Neural crest cell (in vitro differentiated cells): ENCODE measurements around the gene DPY19L3. TPM values are rescaled to one million over a fixed set of nuclear protein-coding genes. Genes with fewer than 3 reads are reported as not detected.

Experiments
- DNase-seq: peaks from one replicate; pipeline ENCODE4 v3.0.0; 2021; ENCODE audit warnings: low read depth, mixed read lengths, low spot score
- H3K27ac Mint-ChIP-seq: one replicate; pipeline ENCODE4 v1.8.0; 2021; ENCODE audit warnings: mild to moderate bottlenecking, mixed read lengths; ENCODE audit not compliant: unreplicated experiment
- H3K27me3 Mint-ChIP-seq: 2 replicates; pipeline ENCODE4 v1.8.0; 2021; ENCODE audit warnings: low read depth, mild to moderate bottlenecking, mixed read lengths
- H3K36me3 Mint-ChIP-seq: 2 replicates; pipeline ENCODE4 v1.8.0; 2021; ENCODE audit warnings: low read depth, mild to moderate bottlenecking, mixed read lengths
- H3K4me1 Mint-ChIP-seq: 2 replicates; pipeline ENCODE4 v1.8.0; 2021; ENCODE audit warnings: mixed read lengths
- H3K4me3 Mint-ChIP-seq: one replicate; pipeline ENCODE4 v1.8.0; 2021; ENCODE audit warnings: mild to moderate bottlenecking, mixed read lengths
- H3K9me3 Mint-ChIP-seq: 2 replicates; pipeline ENCODE4 v1.8.0; 2021; ENCODE audit warnings: mixed read lengths
- total RNA-seq: library from RNA; stranded (reverse); gene quantifications from 2 replicates; pipeline ENCODE4 v1.2.1, GENCODE V29; 2021
- TF ChIP-seq, protein P1 (sequence below): fragments of 200-600 bp; sonication (generic); conservative IDR thresholded peaks from 2 replicates; pipeline ENCODE4 v1.5.0; 2021; ENCODE audit warnings: antibody characterized with exemption, mild to moderate bottlenecking

The DPY19L3 gene
- total RNA-seq, 1 donor from 2014 or later: 108 TPM

DNA sequence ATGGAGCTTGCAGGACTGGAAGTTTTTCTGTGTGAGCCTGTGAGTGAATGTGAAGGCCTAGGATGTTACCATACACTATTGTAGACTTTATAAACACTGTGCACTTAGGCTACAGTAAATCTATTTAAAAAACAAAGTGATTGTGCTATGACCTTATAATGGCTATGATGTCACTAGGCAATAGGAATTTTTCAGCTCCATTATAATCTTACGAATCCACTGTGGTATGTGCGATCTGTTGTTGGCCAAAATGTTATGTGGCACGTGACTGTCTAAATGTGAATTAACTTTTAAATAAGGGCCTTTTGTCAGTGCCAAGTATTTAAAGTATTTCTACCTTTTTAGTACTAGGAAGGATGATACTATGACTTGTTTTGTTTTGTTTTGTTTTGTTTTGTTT is 54.9 kb downstream of the DPY19L3 start:
- Mint-ChIP-seq H3K9me3 (no peaks in the 10 kb centered on the region), H3K36me3 (peaks cover 7% of the 10 kb centered on the region), H3K4me1 (no peaks in the 10 kb centered on the region), H3K27ac (no peak overlapping the region), H3K27me3 (no peaks in the 10 kb centered on the region), H3K4me3 (no peak overlapping the region)
- TF ChIP-seq, protein P1, sequence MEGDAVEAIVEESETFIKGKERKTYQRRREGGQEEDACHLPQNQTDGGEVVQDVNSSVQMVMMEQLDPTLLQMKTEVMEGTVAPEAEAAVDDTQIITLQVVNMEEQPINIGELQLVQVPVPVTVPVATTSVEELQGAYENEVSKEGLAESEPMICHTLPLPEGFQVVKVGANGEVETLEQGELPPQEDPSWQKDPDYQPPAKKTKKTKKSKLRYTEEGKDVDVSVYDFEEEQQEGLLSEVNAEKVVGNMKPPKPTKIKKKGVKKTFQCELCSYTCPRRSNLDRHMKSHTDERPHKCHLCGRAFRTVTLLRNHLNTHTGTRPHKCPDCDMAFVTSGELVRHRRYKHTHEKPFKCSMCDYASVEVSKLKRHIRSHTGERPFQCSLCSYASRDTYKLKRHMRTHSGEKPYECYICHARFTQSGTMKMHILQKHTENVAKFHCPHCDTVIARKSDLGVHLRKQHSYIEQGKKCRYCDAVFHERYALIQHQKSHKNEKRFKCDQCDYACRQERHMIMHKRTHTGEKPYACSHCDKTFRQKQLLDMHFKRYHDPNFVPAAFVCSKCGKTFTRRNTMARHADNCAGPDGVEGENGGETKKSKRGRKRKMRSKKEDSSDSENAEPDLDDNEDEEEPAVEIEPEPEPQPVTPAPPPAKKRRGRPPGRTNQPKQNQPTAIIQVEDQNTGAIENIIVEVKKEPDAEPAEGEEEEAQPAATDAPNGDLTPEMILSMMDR: no peak
- no peak for DNase-seq

DNA sequence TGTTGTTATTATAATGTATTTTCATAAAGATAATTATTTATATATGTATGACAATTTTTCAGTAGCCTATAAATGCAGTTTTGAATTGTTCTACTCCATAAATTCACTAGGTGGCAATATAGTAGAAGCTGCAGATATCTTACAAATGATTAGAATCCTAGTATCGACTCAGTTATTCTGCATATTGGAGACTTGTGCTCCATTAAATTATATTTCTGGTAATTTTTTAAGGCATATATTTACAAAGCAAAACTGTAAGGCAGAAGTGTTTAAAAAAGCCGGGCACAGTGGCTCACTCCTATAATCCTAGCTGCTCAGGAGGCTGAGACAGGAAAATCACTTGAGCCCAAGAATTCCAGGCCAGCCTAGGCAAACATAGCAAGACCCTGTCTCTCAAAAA is 58.7 kb downstream of the DPY19L3 start:
- no peaks in the 10 kb centered on the region for H3K4me1 Mint-ChIP-seq
- no peak overlapping the region for H3K4me3 Mint-ChIP-seq
- TF ChIP-seq, protein P1: peak; percentile 61
- peaks cover 4% of the 10 kb centered on the region for H3K36me3 Mint-ChIP-seq
- no peaks in the 10 kb centered on the region for H3K27me3 Mint-ChIP-seq
- no peak for DNase-seq
- no peaks in the 10 kb centered on the region for H3K9me3 Mint-ChIP-seq
- no peak overlapping the region for H3K27ac Mint-ChIP-seq

DNA sequence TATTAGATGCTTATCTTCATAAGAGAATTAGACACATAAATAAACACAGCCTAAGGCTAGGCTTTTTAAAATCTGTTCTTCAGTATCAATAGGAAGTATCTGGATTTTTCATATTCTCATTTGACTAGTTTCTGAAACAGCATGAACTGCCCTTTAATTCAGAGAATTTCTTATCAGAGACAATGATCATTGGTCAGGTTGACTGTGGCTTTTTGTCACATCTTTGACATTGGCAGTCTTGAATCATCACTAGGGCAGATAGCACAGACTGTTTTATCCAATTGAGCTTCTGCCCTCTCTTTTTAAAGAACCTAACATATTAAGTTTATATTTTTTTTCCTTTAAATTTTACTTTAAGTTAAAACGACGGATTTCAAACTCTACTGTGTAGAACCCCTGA is 59.6 kb downstream of the DPY19L3 start:
- H3K4me3 Mint-ChIP-seq: no peak overlapping the region
- H3K4me1 Mint-ChIP-seq: peaks cover 4% of the 10 kb centered on the region
- DNase-seq: no peak
- peaks cover 9% of the 10 kb centered on the region for H3K36me3 Mint-ChIP-seq
- H3K27ac Mint-ChIP-seq: no peak overlapping the region
- TF ChIP-seq, protein P1: no peak
- H3K9me3 Mint-ChIP-seq: no peaks in the 10 kb centered on the region
- H3K27me3 Mint-ChIP-seq: no peaks in the 10 kb centered on the region

DNA sequence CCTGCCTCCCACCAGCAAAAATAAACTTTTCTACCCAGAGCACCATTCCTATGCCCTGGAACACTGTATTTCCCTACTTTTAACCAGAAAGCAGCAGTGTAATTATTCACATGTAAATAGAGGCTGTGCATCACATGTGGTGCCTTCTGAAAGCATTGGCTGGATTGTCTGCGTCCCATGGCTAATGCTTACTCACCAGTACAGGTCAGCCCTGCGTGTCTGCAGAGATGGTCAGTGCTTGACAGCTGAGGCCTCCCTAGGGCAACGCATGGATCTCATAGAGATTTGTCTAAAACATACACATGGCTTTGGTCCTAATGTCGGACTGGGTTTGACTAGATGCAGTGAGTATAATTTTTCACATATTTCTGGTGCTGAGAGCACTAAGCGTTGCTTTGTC is 64.2 kb downstream of the DPY19L3 start:
- Mint-ChIP-seq H3K9me3 (no peaks in the 10 kb centered on the region), H3K27ac (no peak overlapping the region), H3K4me1 (peaks cover 4% of the 10 kb centered on the region), H3K36me3 (peaks cover 9% of the 10 kb centered on the region), H3K4me3 (no peak overlapping the region), H3K27me3 (no peaks in the 10 kb centered on the region)
- no peak for DNase-seq
- TF ChIP-seq, protein P1: no peak

DNA sequence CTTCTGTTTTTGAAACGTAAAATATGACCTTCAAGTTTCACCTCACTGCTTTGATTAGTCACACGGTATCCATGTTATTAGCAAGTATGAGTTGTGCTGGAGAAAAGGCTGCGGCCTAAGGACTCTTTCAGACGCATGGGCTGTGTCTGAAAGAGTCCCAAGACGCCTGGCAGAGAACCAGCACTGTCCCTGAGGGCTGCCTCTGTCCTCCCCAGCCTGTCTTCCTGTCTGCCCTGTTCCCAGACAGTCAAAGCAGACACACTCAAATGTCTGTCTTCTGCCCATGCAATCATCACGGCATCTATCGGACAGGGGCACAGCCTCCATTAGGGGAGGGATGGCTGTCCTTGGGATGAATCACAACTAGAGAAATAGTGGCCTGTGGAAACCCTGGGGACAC is 65.5 kb downstream of the DPY19L3 start:
- H3K4me1 Mint-ChIP-seq: peaks cover 12% of the 10 kb centered on the region
- H3K27me3 Mint-ChIP-seq: no peaks in the 10 kb centered on the region
- H3K36me3 Mint-ChIP-seq: peaks cover 5% of the 10 kb centered on the region
- TF ChIP-seq, protein P1: no peak
- no peak for DNase-seq
- H3K4me3 Mint-ChIP-seq: no peak overlapping the region
- H3K27ac Mint-ChIP-seq: no peak overlapping the region
- H3K9me3 Mint-ChIP-seq: no peaks in the 10 kb centered on the region

DNA sequence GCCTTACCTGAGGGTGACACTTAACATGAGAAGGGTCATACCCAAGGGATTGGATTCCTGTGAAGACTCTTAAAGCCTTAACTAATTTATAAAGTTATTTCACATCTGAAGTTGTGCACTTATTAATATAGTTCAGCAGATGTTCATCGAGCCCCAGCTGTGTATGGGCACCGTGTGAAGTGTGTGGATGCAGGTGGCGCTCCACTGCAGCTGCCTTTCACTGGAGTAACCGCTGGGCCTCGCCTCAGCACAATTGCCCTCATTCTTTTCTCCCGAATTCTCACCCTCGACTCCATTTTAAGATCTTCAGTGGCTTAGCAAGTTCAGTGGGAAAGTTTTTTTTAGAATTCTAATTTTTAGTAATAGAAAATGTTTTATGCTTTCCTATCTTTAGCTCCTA is 66.2 kb downstream of the DPY19L3 start:
- no peak overlapping the region for H3K27ac Mint-ChIP-seq
- no peaks in the 10 kb centered on the region for H3K9me3 Mint-ChIP-seq
- TF ChIP-seq, protein P1: no peak
- peaks cover 5% of the 10 kb centered on the region for H3K36me3 Mint-ChIP-seq
- no peak overlapping the region for H3K4me3 Mint-ChIP-seq
- peaks cover 12% of the 10 kb centered on the region for H3K4me1 Mint-ChIP-seq
- no peak for DNase-seq
- H3K27me3 Mint-ChIP-seq: no peaks in the 10 kb centered on the region
